SK-N-SH treated with all-trans-retinoic acid at 6 μM for 48 hours (cell line): Measurements from ENCODE around the gene FDPS.

Experiments used
- ATAC-seq: fragments of 200-7000 bp; cut with Tn5 transposase; 3 replicates; pipeline ENCODE4 v1.9.1; 2020; ENCODE audit warnings: mild to moderate bottlenecking, moderate library complexity
- CREB5 ChIP-seq: fragments of 250-450 bp; sonication (Bioruptor Pico); IDR thresholded peaks from 2 replicates; pipeline ENCODE4 v1.5.1; 2020; ENCODE audit warnings: low read depth, mild to moderate bottlenecking, moderate library complexity
- ESRRG ChIP-seq: fragments of 250-450 bp; sonication (Bioruptor Pico); IDR thresholded peaks from 2 replicates; pipeline ENCODE4 v1.6.1; 2021; ENCODE audit warnings: mild to moderate bottlenecking
- ISL1 ChIP-seq: fragments of 250-450 bp; sonication (Bioruptor Pico); IDR thresholded peaks from 2 replicates; pipeline ENCODE4 v2.1.2; 2022; ENCODE audit warnings: mild to moderate bottlenecking, moderate library complexity
- OSR1 ChIP-seq: fragments of 250-450 bp; sonication (Bioruptor Pico); IDR thresholded peaks from 2 replicates; pipeline ENCODE4 v1.8.0; 2022; ENCODE audit warnings: moderate library complexity, mild to moderate bottlenecking, inconsistent platforms
- PATZ1 ChIP-seq: fragments of 250-450 bp; sonication (Bioruptor Pico); IDR thresholded peaks from 2 replicates; pipeline ENCODE4 v1.8.0; 2020; ENCODE audit warnings: mild to moderate bottlenecking, moderate library complexity, borderline replicate concordance
- POU6F1 ChIP-seq: fragments of 250-450 bp; sonication (Bioruptor Pico); IDR thresholded peaks from 2 replicates; pipeline ENCODE4 v1.8.0; 2021; ENCODE audit warnings: low read depth, mild to moderate bottlenecking, moderate library complexity, borderline replicate concordance
- PPARA ChIP-seq: fragments of 250-450 bp; sonication (Bioruptor Pico); IDR thresholded peaks from 2 replicates; pipeline ENCODE4 v1.5.0; 2020; ENCODE audit warnings: mild to moderate bottlenecking, borderline replicate concordance
- RARB ChIP-seq: fragments of 250-450 bp; sonication (Bioruptor Pico); IDR thresholded peaks from 2 replicates; pipeline ENCODE4 v1.8.0; 2021; ENCODE audit warnings: mild to moderate bottlenecking, moderate library complexity
- SNAI2 ChIP-seq: fragments of 250-450 bp; sonication (Bioruptor Pico); IDR thresholded peaks from 2 replicates; pipeline ENCODE4 v1.5.0; 2020; ENCODE audit warnings: mild to moderate bottlenecking, moderate library complexity
- TSHZ2 ChIP-seq: fragments of 250-450 bp; sonication (Bioruptor Pico); IDR thresholded peaks from 2 replicates; pipeline ENCODE4 v1.5.0; 2020; ENCODE audit warnings: mild to moderate bottlenecking, moderate library complexity
- ZC3H10 ChIP-seq: fragments of 250-450 bp; sonication (Bioruptor Pico); IDR thresholded peaks from 2 replicates; pipeline ENCODE4 v1.5.1; 2021; ENCODE audit warnings: mild to moderate bottlenecking, moderate library complexity
- ZFP30 ChIP-seq: fragments of 450-650 bp; formaldehyde crosslinking; IDR thresholded peaks from 2 replicates; pipeline ENCODE4 v1.5.0; 2022; ENCODE audit warnings: mild to moderate bottlenecking, moderate library complexity
- ZNF70 ChIP-seq: fragments of 450-650 bp; formaldehyde crosslinking; IDR thresholded peaks from 2 replicates; pipeline ENCODE4 v1.5.0; 2020; ENCODE audit warnings: mild to moderate bottlenecking, moderate library complexity
- ZNF8 ChIP-seq: fragments of 450-650 bp; formaldehyde crosslinking; IDR thresholded peaks from 2 replicates; pipeline ENCODE4 v1.5.0; 2020; ENCODE audit warnings: mild to moderate bottlenecking, moderate library complexity

The FDPS gene

GRCh38 chr1:155316922-155317321 is 8.3 kb downstream of the FDPS start:
- no peak for ATAC-seq
- TF ChIP-seq ZFP30 (CRISPR knock-in tag) (no peak), TSHZ2 (no peak), RARB (no peak)

GRCh38 chr1:155318082-155318481 is 9.4 kb downstream of the FDPS start:
- TF ChIP-seq PPARA (CRISPR knock-in tag) (no peak), PATZ1 (no peak)
- TF ChIP-seq, all 23 proteins: peak for 0

GRCh38 chr1:155319536-155319935 is 10.9 kb downstream of the FDPS start:
- TF ChIP-seq ESRRG (CRISPR knock-in tag) (no peak), POU6F1 (CRISPR knock-in tag) (no peak), SNAI2 (CRISPR knock-in tag) (no peak), ZFP30 (CRISPR knock-in tag) (no peak), ISL1 (CRISPR knock-in tag) (no peak), ZNF70 (no peak), PPARA (CRISPR knock-in tag) (no peak), CREB5 (no peak), OSR1 (no peak), RARB (no peak)
- ATAC-seq, result no peak

More at GRCh38 chr1:155318082-155318481, 9.4 kb downstream of the FDPS start:
- ATAC-seq, result no peak

- no peak for ATAC-seq
- TF ChIP-seq OSR1, result no peak
- TF ChIP-seq ZNF8 (CRISPR knock-in tag), result no peak
- no peak for TF ChIP-seq POU6F1 (CRISPR knock-in tag)
- TF ChIP-seq, all 23 proteins: peak for 0
Measured at GRCh38 chr1:155320252-155320651, 11.6 kb downstream of the FDPS start.

GRCh38 chr1:155320661-155321617 is 12.3 kb downstream of the FDPS start, which contains the start of gene RUSC1:
RUSC1 (plus strand) TSS chr1:155320894; CDS start chr1:155321774, 880 bp downstream.
- ATAC-seq, result peak; percentile 41
- TF ChIP-seq ZC3H10 (CRISPR knock-in tag) (0 out of 2 replicates have a peak, but pooled peaks have one; percentile 10), ZNF70 (no peak), ESRRG (CRISPR knock-in tag) (peak; percentile 44; the same call in 1 of the 2 replicates)
